ENCODE measurements around the gene NOLC1.

GRCh38 chr10:102121739-102122372, 30.3 kb upstream of the NOLC1 start:
- no peak for TF ChIP-seq POLR2A (IDR thresholded peaks at IDR 0.05; ENCODE audit: low read depth, low read length)
- no peak for TF ChIP-seq TAF1 (IDR thresholded peaks at IDR 0.05; ENCODE audit: borderline replicate concordance, low read depth, low read length)
